Measurements from ENCODE around the gene EDDM13. TPM values are rescaled to one million over a fixed set of nuclear protein-coding genes. Genes with fewer than 3 reads are reported as not detected.
"Not testable (repeated sequence)": the region's sequence is repeated elsewhere in the genome, so short reads cannot be mapped to it uniquely, and the experiment has no call there.

Gene EDDM13
- total RNA-seq, 4 donors from 2014 or later: 1.8 to 7.0 (median 5.7) TPM; not detected in 1

DNA sequence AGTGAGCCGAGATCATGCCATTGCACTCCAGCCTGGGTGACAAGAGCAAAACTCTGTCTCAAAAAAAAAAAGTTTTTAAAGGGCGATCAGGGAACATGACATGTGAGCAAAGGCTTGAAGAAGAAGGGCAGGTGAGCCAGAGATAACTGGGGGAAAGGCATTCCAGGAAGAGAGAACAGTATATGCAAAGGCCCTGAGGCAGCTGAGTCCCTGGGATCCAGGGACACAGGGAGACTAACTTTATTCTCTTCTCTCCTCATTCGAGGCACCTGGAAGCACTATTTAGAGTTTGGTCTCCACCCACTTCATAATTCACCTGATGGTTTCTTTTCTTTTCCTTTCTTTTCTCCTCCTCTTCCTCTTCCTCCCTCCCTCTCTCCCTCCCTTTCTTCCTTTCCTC is 24.5 kb downstream of the EDDM13 start:
- TF ChIP-seq POLR2A (IDR thresholded peaks at IDR 0.05): no peak
- TF ChIP-seq, protein P1, sequence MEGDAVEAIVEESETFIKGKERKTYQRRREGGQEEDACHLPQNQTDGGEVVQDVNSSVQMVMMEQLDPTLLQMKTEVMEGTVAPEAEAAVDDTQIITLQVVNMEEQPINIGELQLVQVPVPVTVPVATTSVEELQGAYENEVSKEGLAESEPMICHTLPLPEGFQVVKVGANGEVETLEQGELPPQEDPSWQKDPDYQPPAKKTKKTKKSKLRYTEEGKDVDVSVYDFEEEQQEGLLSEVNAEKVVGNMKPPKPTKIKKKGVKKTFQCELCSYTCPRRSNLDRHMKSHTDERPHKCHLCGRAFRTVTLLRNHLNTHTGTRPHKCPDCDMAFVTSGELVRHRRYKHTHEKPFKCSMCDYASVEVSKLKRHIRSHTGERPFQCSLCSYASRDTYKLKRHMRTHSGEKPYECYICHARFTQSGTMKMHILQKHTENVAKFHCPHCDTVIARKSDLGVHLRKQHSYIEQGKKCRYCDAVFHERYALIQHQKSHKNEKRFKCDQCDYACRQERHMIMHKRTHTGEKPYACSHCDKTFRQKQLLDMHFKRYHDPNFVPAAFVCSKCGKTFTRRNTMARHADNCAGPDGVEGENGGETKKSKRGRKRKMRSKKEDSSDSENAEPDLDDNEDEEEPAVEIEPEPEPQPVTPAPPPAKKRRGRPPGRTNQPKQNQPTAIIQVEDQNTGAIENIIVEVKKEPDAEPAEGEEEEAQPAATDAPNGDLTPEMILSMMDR (IDR thresholded peaks at IDR 0.05): no peak
- intact Hi-C loops (cut with DNase I; ENCODE audit: low total_unique reads): no loop called here
- no peak overlapping the region for H3K4me3 ChIP-seq (ENCODE audit: low read depth, poor library complexity, severe bottlenecking)
- WGBS, 2 donors: 86 to 89% methylated on average over 3 of the region's 3 CpGs
- DNase-seq (ENCODE audit: low spot score in 2 of 2): no peak

DNA sequence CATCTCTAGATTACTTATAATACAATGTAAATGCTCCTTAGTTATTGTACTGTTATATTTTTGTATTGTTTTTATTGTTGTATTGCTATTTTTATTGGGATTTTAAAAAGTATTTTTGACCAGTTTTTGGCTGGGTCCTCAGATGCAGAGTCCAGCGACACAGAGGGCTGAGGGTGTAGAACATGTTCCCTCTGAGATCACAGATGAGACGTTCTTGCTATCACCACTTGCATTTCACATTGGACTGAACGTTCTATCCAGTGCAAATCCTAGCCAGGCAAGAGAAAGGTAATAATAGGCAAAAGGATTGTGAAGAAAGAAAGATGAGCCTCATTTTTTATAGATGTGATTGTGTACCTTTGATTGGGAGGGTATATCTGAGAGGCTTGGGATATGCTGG is 27.1 kb downstream of the EDDM13 start:
- no peak overlapping the region for H3K4me3 ChIP-seq (ENCODE audit: low read depth, poor library complexity, severe bottlenecking)
- TF ChIP-seq, protein P1 (IDR thresholded peaks at IDR 0.05): no peak
- no peak for TF ChIP-seq POLR2A (IDR thresholded peaks at IDR 0.05)
- intact Hi-C loops (cut with DNase I; ENCODE audit: low total_unique reads): no loop called here
- WGBS, 2 donors: 79 to 83% methylated on average over 3 of the region's 3 CpGs
- no peak for DNase-seq (ENCODE audit: low spot score in 2 of 2)

GRCh38 chr19:56301155-56301554 is 28.6 kb downstream of the EDDM13 start:
- TF ChIP-seq POLR2A (IDR thresholded peaks at IDR 0.05): no peak
- TF ChIP-seq, protein P1 (IDR thresholded peaks at IDR 0.05): no peak
- DNase-seq (ENCODE audit: low spot score in 2 of 2): no peak
- whole genome bisulfite sequencing, 2 donors: 82 to 97% methylated on average over 5 of the region's 5 CpGs
- intact Hi-C loops (cut with DNase I; ENCODE audit: low total_unique reads): no loop called here
- no peak overlapping the region for H3K4me3 ChIP-seq (ENCODE audit: low read depth, poor library complexity, severe bottlenecking)

- TF ChIP-seq, protein P1 (IDR thresholded peaks at IDR 0.05): no peak
- TF ChIP-seq POLR2A (IDR thresholded peaks at IDR 0.05): no peak
- WGBS, 2 donors: 58 to 61% methylated on average over 9 of the region's 9 CpGs
- intact Hi-C loops (cut with DNase I; ENCODE audit: low total_unique reads): no loop called here
- no peak for DNase-seq (ENCODE audit: low spot score in 2 of 2)
- no peak overlapping the region for H3K4me3 ChIP-seq (ENCODE audit: low read depth, poor library complexity, severe bottlenecking)
Observed at GRCh38 chr19:56301886-56302620, 29.5 kb downstream of the EDDM13 start.

DNA sequence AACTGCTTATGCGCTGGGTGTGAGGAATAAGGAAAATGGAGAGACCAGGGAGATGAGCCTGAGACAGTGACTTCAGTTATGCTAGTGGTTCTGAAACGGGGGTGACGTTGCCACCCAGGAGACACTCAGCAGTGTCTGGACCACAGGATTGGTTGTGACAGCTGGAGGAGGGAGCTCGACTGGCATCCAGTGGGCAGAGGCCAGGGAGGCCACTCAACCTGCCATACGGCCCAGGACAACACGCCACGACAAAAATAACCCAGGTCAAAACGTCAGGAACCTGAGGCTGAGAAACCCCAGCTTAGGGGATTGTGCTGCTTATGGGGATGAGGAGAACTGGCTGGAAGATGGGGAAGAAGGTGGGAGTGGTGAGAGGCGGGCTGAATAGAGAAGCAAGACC is 31.7 kb downstream of the EDDM13 start:
- TF ChIP-seq, protein P1 (IDR thresholded peaks at IDR 0.05): no peak
- no peak for TF ChIP-seq POLR2A (IDR thresholded peaks at IDR 0.05)
- no peak for DNase-seq (ENCODE audit: low spot score in 2 of 2)
- WGBS, 2 donors: 86 to 88% methylated on average over 9 of the region's 9 CpGs
- no peak overlapping the region for H3K4me3 ChIP-seq (ENCODE audit: low read depth, poor library complexity, severe bottlenecking)
- intact Hi-C loops (cut with DNase I; ENCODE audit: low total_unique reads): no loop called here

- 88 to 94% methylated on average over 9 of the region's 11 CpGs for WGBS, 2 donors
- no peak for DNase-seq (ENCODE audit: low spot score in 2 of 2)
- TF ChIP-seq, protein P1 (IDR thresholded peaks at IDR 0.05): no peak
- no peak for TF ChIP-seq POLR2A (IDR thresholded peaks at IDR 0.05)
Observed at GRCh38 chr19:56306016-56306415, 33.5 kb downstream of the EDDM13 start.

DNA sequence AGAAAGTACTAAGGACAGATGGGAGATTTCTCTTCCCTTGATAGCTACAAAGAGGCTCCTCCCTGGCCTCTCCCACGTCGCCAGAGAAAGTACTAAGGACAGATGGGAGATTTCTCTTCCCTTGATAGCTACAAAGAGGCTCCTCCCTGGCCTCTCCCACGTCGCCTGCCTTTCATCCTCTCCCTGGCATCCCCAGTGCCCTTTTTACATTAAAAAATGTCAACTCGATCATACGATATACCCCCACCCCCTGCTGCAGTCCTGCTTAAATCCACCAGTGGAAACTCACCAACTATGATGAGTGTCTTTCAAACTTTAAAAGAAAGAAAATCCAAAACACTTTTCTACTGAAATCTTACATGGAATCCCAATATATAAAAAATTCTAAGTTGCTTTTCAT is 34.5 kb downstream of the EDDM13 start:
- 71 to 91% methylated on average over 6 of the region's 6 CpGs for WGBS, 2 donors
- H3K4me3 ChIP-seq (ENCODE audit: low read depth, poor library complexity, severe bottlenecking); DNase-seq (ENCODE audit: low spot score in 2 of 2); intact Hi-C loops (cut with DNase I; ENCODE audit: low total_unique reads): not testable (repeated sequence)

More at GRCh38 chr19:56306016-56306415, 33.5 kb downstream of the EDDM13 start:
- intact Hi-C loops (cut with DNase I; ENCODE audit: low total_unique reads): no loop called here
- H3K4me3 ChIP-seq (ENCODE audit: low read depth, poor library complexity, severe bottlenecking): no peak overlapping the region

Measured in lower leg skin (tissue), 4 donors.